GM19351 (cell line): Measurements from ENCODE around the gene SUN1.
"Not testable (repeated sequence)": the region's sequence is repeated elsewhere in the genome, so short reads cannot be mapped to it uniquely, and the experiment has no call there.

Experiments
- ATAC-seq: cut with Tn5 transposase; IDR thresholded peaks from one replicate; pipeline ENCODE4 v1.9.1; 2021; ENCODE audit warnings: mild to moderate bottlenecking, moderate library complexity; ENCODE audit not compliant: unreplicated experiment

Gene SUN1

DNA sequence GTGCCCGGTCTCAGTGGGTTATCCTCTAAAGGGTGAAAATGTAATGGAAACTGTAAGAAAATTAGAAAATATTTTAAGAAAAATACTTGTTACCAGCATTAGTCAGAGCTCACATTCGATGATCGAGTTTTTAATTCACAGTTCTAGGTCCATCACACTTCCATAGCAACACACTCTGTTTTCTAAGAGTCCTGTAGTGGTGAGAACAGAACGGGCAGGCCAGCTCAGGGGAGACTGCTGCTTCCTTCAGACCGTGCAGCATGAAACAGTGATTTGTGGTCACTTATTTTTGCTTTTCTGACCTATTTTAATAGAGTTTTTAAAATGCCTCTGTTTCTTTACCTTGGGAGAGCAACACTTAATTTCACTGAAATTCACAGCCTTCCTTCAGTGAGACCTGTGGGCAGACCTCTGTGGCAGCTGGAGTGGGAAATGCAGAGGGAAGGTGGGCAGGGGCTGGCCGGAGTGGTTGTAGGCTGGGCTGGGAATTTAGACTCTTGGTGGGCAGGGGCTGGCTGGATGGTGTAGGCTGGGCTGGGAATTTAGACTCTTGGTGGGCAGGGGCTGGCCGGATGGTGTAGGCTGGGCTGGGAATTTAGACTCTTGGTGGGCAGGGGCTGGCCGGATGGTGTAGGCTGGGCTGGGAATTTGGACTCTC, 1.5 kb downstream of the SUN1 start:
- ATAC-seq: no peak

- ATAC-seq: no peak
These were observed 2.0 kb downstream of the SUN1 start for GRCh38 chr7:834277-834676.

DNA sequence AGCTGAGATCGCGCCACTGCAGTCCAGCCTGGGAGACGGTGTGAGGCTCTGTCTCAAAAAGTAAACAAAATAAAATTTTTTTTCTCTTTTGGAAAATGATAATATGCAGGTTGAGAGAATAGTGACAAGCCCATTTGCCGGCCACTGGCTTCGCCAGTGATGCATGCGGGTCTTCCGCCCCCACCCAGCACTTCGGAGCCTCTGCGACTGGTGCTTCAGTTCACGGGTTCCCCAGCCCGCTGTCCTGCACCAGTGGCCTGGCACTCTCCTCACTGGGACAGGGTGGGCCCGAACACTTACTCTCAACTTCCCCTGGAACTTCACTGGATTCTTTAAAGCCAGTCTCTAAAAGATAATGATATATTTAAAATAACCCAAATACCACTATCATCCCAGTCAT, 2.7 kb downstream of the SUN1 start:
- ATAC-seq: no peak

DNA sequence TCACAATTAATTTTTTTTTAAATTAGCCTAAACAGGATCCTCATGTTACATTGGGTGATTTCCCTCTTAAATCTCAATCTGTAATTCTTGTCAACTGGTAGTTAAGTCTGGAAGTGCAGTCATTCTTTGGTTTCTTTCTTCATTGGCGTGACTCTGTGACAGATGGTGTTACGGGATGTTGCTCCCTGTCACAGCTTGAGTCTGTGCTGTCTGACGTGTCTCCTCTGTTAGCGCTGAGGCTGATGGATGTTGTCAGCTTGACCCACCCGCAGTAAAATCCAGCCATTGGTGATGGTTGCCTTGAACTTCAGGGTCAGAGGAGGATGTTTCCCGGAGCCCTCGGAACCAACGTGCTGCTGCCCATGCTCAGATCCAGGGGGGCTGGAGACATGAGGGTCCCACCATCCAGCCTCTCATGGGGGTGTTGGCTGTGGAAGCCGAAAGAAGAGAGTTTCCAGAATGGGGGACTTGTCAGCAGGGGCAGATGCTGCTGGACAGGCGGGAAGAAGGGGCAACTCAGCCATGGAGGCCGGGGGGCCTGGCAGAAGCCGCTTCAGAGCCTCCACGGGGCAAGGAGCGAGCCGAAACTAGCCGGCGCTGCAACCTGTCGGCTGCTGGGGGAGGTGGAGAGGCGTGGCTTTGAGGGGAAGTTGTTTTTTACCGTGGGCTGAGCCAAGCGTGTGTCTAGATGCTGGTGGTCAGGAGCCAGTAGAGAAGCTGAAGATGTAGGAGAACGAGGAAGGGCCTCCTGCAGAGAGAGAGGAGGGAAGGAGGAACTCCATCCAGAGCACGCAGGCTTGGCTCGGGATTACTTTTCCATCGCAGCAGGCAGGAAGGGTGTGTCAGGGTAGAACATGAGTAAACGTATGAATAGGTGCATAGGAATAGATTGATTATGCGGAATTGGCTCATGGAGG, 3.5 kb downstream of the SUN1 start:
- no peak for ATAC-seq

DNA sequence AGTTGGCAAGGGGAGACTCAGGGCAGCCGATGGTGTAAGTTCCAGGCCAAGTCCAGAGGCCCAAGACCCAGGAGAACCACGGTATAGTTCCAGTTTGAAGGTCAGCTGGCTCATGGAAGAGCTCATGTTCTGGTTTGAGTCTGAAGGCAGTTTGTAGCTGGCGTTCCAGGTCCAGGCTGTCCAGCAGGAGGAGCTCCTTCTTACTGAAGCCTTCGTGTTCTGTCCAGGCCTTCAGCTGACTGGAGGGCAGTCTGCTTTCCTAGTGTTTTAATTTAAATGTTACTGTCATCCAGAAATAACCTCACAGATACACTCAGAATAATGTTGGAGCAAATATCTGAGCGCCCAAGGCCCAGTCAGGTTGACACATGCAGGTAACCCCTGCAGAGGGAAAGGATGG, 4.2 kb downstream of the SUN1 start:
- no peak for ATAC-seq

DNA sequence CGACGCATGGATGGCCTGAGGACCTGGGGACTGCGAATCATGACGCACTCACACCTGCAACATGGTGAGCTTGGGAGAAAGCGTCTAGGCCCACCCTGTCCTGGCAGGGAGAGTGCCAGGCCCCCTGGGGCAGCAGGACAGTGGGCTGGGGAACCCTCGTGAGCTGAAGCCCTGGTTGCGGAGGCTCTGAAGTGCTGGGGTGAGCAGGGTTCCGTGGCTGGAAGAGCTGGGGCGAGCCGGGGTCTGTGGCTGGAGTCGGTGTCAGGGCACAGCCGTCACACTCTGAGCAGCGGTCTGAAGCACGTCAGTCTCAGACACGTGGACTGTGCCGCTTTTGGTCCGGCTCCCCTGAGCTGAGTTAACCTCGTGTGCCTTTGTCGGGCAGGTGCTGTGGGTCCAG, 4.7 kb downstream of the SUN1 start:
- no peak for ATAC-seq

GRCh38 chr7:840001-840600, 7.8 kb downstream of the SUN1 start:
- ATAC-seq: no peak

DNA sequence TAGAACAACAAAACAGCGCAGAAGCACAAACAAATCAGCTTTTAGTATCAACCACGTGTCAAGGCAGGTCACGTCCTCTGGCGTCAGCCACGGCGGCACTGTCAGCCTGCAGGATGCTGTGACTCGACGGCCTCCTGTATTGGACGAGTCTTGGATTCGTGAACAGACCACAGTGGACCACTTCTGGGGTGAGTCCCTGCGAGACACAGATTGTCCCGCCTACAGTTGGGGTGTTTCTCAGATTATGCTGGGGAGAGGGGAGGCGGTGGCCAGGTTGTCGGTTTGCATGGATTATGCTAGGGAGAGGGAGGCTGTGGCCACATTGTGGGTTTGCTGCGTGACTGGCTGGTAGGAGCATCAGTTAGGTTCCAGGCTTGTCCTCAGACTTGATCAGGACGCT, 9.7 kb downstream of the SUN1 start:
- no peak for ATAC-seq

DNA sequence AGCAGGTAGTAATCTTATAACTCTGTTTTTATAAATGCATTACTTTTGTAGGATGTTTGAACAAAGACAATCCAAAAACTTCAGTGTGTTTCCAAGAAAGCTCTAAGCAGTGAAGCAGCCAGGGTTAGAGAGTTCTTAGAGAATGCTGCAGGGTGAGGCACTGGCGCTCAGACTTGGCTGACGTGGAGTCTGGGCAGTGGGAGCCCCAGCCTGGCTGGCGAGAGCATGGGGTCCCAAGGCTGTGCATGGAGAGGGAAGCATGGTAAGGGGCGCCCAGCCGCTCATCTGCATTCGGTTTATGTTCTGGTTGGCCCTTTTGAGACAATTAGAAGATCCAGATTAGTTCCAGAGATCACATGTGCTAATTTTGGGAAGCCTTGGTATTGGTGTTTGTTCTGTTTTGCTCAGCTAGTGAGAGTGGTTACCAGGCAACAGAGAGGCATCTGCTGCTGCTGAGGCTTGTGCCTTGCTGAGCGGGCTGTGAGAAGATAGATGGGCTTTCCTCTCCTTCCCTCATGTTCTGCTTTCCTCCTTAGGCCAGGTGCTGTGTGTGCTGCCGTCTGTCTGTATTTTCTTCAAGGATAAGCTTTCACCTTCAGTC, 10.3 kb downstream of the SUN1 start:
- ATAC-seq: no peak

GRCh38 chr7:843230-843629, 11.0 kb downstream of the SUN1 start:
- ATAC-seq: no peak

DNA sequence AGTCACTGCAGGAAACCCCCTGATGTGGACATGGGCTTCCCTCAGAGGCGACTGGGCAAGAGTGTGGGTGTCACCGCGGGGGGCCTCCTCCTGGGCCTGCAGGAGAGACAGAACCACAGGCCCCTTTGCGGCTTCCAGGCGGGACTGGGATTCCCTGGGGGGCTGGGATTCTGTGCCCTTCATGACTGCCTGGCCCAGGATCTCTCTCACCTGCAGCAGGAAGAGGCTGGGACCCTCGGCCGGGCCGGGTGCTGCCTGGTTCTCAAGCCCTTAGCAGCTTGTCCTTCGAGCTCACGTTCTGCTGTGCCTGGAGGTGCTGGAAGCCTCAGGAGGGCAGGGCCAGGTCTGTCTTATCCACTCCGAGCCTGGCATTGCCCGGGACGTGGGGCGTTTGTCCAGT, 11.8 kb downstream of the SUN1 start:
- ATAC-seq: no peak

GRCh38 chr7:844514-844913, 12.2 kb downstream of the SUN1 start:
- no peak for ATAC-seq

DNA sequence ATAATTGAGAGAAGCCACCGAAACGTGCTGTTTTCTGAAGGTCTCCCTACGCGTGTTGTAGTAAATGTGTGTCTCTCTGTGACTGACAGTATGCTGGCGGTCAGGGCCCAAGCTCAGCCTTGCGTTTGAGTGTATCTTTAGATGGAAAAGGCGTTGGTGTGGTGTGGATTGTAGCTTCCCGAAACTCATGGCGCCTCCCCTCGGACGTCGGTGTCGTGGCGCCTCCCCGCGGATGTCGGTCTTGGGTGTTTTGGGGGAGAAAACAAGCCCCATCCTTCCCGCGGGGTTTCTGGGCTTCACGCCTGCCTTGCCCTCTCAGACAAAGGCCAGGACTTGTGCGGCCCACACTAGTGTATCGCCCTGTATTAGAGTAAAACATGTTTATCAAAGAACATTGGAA, 12.8 kb downstream of the SUN1 start:
- ATAC-seq: no peak

DNA sequence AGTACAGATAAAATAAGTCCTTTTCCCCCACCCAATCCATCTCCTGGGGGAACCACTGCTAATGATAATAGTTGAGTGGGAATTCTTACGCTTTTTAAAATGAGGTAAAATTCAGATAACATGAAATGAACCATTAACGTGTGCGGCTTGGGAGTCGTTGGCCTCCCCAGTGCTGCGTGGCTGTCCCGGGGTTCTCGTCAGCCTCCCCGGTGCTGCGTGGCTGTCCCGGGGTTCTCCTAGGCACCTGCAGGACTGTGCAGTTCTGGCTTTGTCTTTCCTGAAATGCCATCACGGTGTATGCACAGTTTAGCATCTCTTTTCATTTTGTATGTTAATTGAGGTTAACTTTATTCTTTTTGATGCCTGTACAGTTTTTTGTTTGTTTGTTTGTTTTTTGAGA, 13.5 kb downstream of the SUN1 start:
- ATAC-seq: no peak

DNA sequence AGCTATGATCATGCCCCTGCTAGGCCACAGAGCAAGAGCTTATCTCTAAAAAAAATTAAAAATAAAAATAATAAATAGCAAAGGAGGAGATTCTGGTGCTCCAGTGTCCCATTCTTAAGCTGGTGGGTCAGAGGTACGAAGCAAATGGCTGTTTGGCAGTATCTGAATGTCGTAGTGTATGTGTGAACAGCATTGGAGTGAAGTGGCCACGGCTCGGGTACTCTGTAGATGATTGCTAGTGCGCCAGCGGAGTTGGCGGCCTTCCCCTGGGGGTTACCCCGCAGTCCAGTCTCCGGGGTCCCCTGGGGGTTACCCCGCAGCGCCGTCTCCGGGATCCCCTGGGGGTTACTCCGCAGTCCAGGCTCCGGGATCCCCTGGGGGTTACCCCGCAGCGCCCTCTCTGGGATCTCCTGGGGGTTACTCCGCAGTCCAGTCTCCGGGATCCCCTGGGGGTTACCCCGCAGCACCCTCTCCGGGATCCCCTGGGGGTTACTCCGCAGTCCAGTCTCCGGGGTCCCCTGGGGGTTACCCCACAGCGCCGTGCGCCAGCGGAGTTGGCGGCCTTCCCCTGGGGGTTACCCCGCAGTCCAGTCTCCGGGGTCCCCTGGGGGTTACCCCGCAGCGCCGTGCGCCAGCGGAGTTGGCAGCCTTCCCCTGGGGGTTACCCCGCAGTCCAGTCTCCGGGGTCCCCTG, 14.8 kb downstream of the SUN1 start:
- ATAC-seq: not testable (repeated sequence)

GRCh38 chr7:847728-848127, 15.5 kb downstream of the SUN1 start:
- not testable (repeated sequence) for ATAC-seq

DNA sequence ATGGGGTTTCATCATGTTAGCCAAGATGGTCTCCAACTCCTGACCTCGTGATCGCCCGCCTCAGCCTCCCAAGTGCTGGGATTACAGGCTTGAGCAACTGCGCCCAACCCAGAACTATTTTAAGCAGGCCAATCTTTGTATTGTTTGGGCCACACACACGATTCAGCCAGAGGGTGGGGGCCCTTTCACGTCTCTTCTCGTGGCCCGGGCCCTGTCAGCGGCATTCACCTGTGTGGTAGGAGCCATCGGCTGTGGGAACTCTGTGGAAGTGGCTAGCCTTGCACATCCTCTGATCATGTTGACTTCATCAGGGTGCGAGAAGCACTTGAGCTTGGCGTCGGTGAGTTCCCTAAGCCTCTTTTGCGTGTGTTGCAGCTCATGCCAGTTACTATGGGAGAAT, 16.9 kb downstream of the SUN1 start:
- ATAC-seq: no peak

GRCh38 chr7:849781-850180, 17.5 kb downstream of the SUN1 start:
- ATAC-seq: no peak

DNA sequence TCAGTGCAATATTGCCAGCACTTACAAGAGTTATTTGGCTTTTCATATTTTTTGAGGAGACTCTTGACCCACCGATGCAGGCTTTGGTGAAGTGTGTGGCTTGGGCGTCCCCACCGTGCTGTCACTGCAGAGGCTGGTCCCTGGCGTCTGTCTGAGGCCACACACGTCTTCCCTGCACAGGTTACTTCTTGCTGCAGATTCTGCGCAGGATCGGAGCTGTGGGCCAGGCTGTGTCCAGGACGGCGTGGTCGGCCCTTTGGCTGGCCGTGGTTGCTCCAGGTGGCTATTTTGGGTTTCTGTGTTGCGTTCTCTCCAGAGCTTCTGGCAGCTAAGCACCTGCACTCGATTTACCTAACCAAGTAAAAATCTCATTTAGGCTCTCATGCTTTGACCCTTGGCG, 18.9 kb downstream of the SUN1 start:
- no peak for ATAC-seq

- ATAC-seq: no peak
These were observed 21.3 kb downstream of the SUN1 start for GRCh38 chr7:853366-854117.
